ENCODE data around the gene RASSF5.
A peak's percentile ranks its signal among the peaks of the same experiment; 100 is the strongest.

Gene RASSF5

GRCh38 chr1:206484901-206485300, 22.4 kb upstream of the RASSF5 start:
- Histone ChIP-seq H3K27ac (no peak overlapping the region), H3K36me3 (replicated peaks) (peaks cover 75% of the 10 kb centered on the region), H3K4me3 (ENCODE audit: low read depth, low read length) (no peak overlapping the region), H3K27me3 (replicated peaks) (no peaks in the 10 kb centered on the region)
- in situ Hi-C loops (cut with HindIII; ENCODE audit: low pct_ligation_motif_present, low sequenced_read_pairs): loop anchor here (25.0 kb wide), 1 partner anchor 102 kb away; no protein-coding TSS in a partner anchor
- no peak for TF ChIP-seq CTCF (IDR thresholded peaks at IDR 0.05; ENCODE audit: low read depth, low read length, missing control alignments)
- DNase-seq: no peak

GRCh38 chr1:206486995-206487788, 20.1 kb upstream of the RASSF5 start:
- no peaks in the 10 kb centered on the region for H3K27me3 ChIP-seq (replicated peaks)
- H3K4me3 ChIP-seq (ENCODE audit: low read depth, low read length): no peak overlapping the region
- no peak for TF ChIP-seq CTCF (IDR thresholded peaks at IDR 0.05; ENCODE audit: low read depth, low read length, missing control alignments)
- peaks cover 73% of the 10 kb centered on the region for H3K36me3 ChIP-seq (replicated peaks)
- DNase-seq: no peak
- H3K27ac ChIP-seq: no peak overlapping the region
- in situ Hi-C loops (cut with HindIII; ENCODE audit: low pct_ligation_motif_present, low sequenced_read_pairs): loop anchor here (25.0 kb wide), 1 partner anchor 100 kb away; no protein-coding TSS in a partner anchor

GRCh38 chr1:206487970-206488369, 19.4 kb upstream of the RASSF5 start:
- Histone ChIP-seq H3K27ac (no peak overlapping the region), H3K4me3 (ENCODE audit: low read depth, low read length) (no peak overlapping the region), H3K36me3 (replicated peaks) (peaks cover 73% of the 10 kb centered on the region), H3K27me3 (replicated peaks) (no peaks in the 10 kb centered on the region)
- TF ChIP-seq CTCF (IDR thresholded peaks at IDR 0.05; ENCODE audit: low read depth, low read length, missing control alignments): no peak
- DNase-seq: no peak
- in situ Hi-C loops (cut with HindIII; ENCODE audit: low pct_ligation_motif_present, low sequenced_read_pairs): loop anchor here (25.0 kb wide), 1 partner anchor 99 kb away; no protein-coding TSS in a partner anchor

GRCh38 chr1:206488466-206488865, 18.9 kb upstream of the RASSF5 start:
- no peak overlapping the region for H3K4me3 ChIP-seq (ENCODE audit: low read depth, low read length)
- no peak for TF ChIP-seq CTCF (IDR thresholded peaks at IDR 0.05; ENCODE audit: low read depth, low read length, missing control alignments)
- DNase-seq: no peak
- no peaks in the 10 kb centered on the region for H3K27me3 ChIP-seq (replicated peaks)
- peaks cover 73% of the 10 kb centered on the region for H3K36me3 ChIP-seq (replicated peaks)
- no peak overlapping the region for H3K27ac ChIP-seq
- in situ Hi-C loops (cut with HindIII; ENCODE audit: low pct_ligation_motif_present, low sequenced_read_pairs): loop anchor here (25.0 kb wide), 1 partner anchor 99 kb away; no protein-coding TSS in a partner anchor

GRCh38 chr1:206489980-206490770, 17.2 kb upstream of the RASSF5 start:
- Histone ChIP-seq H3K4me3 (ENCODE audit: low read depth, low read length) (no peak overlapping the region), H3K27ac (peak overlapping the region; percentile 72), H3K36me3 (replicated peaks) (peaks cover 68% of the 10 kb centered on the region), H3K27me3 (replicated peaks) (no peaks in the 10 kb centered on the region)
- peak; percentile 68 for DNase-seq
- TF ChIP-seq CTCF (IDR thresholded peaks at IDR 0.05; ENCODE audit: low read depth, low read length, missing control alignments): peak; percentile 99
- in situ Hi-C loops (cut with HindIII; ENCODE audit: low pct_ligation_motif_present, low sequenced_read_pairs): loop anchor here (25.0 kb wide), 1 partner anchor 97 kb away; no protein-coding TSS in a partner anchor
